Ectodermal cell (in vitro differentiated cells): ENCODE measurements around the gene PNCK.

ENCODE experiments used
- H3K27ac ChIP-seq: 2 replicates; pipeline ENCODE4 v1.7.0; 2013; ENCODE audit warnings: mild to moderate bottlenecking, low read depth, low read length; ENCODE audit not compliant: insufficient read depth, poor library complexity, severe bottlenecking
- H3K27me3 ChIP-seq: 2 replicates; pipeline ENCODE4 v1.7.0; 2013; ENCODE audit warnings: mild to moderate bottlenecking, low read length; ENCODE audit not compliant: insufficient read depth, control insufficient read depth, poor library complexity, severe bottlenecking
- H3K36me3 ChIP-seq: one replicate; pipeline ENCODE4 v1.7.0; 2013; ENCODE audit warnings: low read length; ENCODE audit not compliant: control insufficient read depth, insufficient read depth
- H3K4me1 ChIP-seq: one replicate; pipeline ENCODE4 v1.7.0; 2013; ENCODE audit warnings: low read length; ENCODE audit not compliant: control insufficient read depth, insufficient read depth
- H3K4me3 ChIP-seq: 2 replicates; pipeline ENCODE4 v1.7.0; 2013; ENCODE audit warnings: low read depth, low read length, control low read depth; ENCODE audit not compliant: insufficient read depth
- H3K9me3 ChIP-seq: 2 replicates; pipeline ENCODE4 v1.7.0; 2013; ENCODE audit warnings: mild to moderate bottlenecking, low read length, moderate library complexity; ENCODE audit not compliant: control insufficient read depth
- WGBS, 2 experiments: methylation state at CpG; one replicate each; pipeline ENCODE4 v1.1.7; 2013; ENCODE audit warnings: missing lambda C conversion rate in 2 of 2; 5-methylcytosine and 5-hydroxymethylcytosine counted together

The PNCK gene

GRCh38 chrX:153670748-153671588 lies 2.6 kb downstream of the PNCK start:
- Histone ChIP-seq H3K4me3 (no peak overlapping the region), H3K4me1 (peaks cover 5% of the 10 kb centered on the region), H3K9me3 (no peaks in the 10 kb centered on the region), H3K27ac (no peak overlapping the region), H3K27me3 (no peaks in the 10 kb centered on the region), H3K36me3 (no peaks in the 10 kb centered on the region)
- WGBS, 2 experiments: 93 to 96% methylated on average over 23 of the region's 23 CpGs

GRCh38 chrX:153669901-153670731 lies 3.5 kb downstream of the PNCK start:
- H3K9me3 ChIP-seq: no peaks in the 10 kb centered on the region
- H3K27me3 ChIP-seq: no peaks in the 10 kb centered on the region
- no peak overlapping the region for H3K4me3 ChIP-seq
- H3K4me1 ChIP-seq: peaks cover 4% of the 10 kb centered on the region
- 87% methylated on average over 21 to 23 of the region's 23 CpGs for WGBS, 2 experiments
- H3K36me3 ChIP-seq: no peaks in the 10 kb centered on the region
- H3K27ac ChIP-seq: no peak overlapping the region

GRCh38 chrX:153669174-153669890 lies 4.3 kb downstream of the PNCK start:
- Histone ChIP-seq H3K9me3 (no peaks in the 10 kb centered on the region), H3K27ac (no peak overlapping the region), H3K27me3 (no peaks in the 10 kb centered on the region), H3K4me1 (no peaks in the 10 kb centered on the region), H3K36me3 (no peaks in the 10 kb centered on the region), H3K4me3 (no peak overlapping the region)
- 75 to 76% methylated on average over 17 of the region's 17 CpGs for WGBS, 2 experiments

DNA sequence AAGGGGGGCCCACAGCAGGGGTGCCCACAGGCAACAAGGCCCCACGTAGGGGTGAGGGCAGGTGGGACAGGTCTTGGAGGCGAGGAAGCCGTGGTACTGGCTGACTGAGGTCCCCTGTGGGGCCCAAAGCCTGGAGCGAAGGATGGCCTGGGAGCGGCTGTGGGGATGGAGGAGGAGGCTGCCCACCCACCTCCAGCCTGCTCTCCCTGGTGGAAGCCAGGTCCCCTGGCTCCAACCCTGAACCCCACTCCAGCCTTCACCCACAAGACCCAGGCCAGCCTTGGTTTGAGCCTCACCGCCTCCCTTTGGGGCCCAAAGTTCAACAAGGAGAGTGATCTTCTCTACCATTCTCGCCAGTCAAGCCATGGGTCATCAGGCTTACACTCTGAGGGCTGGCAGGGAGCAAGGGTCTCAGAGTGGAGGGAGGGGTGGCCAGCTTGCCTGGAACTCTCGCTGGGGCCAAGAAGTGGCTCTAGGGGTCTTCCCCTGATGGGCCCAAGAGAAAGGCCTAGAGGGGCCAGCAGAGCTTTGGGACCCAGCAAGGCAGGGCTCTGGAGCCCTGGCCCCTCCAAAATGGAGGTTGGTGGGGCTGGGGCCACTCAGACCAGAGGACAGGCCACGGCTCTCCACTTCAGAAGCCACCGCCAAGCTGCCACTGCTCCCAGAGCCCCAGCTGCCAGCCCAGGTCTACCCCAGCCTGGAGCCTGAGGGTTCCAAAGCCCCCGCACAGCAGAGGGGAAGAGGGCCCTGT lies 5.0 kb downstream of the PNCK start:
- no peaks in the 10 kb centered on the region for H3K27me3 ChIP-seq
- H3K27ac ChIP-seq: no peak overlapping the region
- no peaks in the 10 kb centered on the region for H3K36me3 ChIP-seq
- 85 to 93% methylated on average over 11 of the region's 11 CpGs for WGBS, 2 experiments
- no peaks in the 10 kb centered on the region for H3K9me3 ChIP-seq
- H3K4me1 ChIP-seq: no peaks in the 10 kb centered on the region
- no peak overlapping the region for H3K4me3 ChIP-seq

DNA sequence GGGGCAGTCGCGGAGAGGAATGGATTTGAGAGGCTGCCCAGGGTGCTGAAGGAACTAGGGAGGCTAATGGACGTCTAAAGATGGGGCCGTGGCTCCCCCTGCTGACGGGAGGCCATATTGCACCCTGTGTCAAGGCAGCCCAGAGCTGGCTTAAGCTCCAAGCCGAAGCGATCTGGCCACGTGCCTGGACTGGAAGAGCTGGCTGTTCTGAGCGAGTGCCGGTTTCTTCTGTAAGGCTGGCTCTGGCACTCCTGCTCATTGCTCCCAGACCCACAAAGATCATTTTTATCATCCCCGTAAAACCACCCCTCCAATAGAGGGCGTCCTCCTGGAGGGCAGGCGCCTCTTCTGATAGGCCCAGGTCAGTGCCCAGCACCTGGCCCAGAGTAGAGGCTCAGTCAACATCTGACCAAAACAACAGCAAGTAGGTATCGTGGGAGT lies 5.6 kb downstream of the PNCK start:
- no peak overlapping the region for H3K4me3 ChIP-seq
- WGBS, 2 experiments: 34 to 37% methylated on average over 14 of the region's 14 CpGs

DNA sequence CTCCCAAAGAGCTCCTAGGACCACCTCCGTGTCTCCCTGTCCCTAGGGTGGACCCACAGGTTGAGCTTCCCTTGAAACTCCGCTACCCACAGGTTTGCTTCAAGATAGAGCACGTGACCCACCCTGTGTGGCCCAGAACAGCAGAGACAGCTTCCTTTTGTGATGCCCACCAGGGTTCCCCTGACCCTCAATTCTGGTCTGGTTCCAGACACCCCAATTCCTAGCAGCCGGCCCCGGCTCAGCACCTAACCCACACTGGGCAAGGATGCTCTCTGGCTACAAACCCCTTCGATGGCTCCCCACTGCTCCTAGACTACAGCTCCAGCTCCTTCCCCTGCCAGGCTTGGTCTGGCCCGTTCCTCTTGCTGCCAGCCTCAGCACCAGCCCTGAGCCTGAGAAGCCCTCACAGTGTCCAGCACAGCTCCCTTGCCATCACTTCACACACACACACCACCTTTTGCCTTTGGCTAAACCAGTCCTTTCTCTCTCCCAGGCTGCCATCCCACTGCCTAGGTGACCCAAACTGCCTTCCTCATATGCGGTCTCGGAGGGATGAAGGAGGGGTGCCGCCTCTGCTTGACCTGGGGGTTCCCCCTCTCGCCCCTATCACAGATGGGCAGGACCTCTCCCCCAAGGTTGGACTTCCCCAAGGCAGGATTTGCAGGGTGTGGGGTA lies 6.2 kb downstream of the PNCK start:
- Histone ChIP-seq H3K27ac (no peak overlapping the region), H3K9me3 (no peaks in the 10 kb centered on the region)

More for the DNA sequence above, 5.6 kb downstream of the PNCK start:
- peaks cover under 1% of the 10 kb centered on the region for H3K27me3 ChIP-seq
- no peaks in the 10 kb centered on the region for H3K36me3 ChIP-seq
- H3K9me3 ChIP-seq: no peaks in the 10 kb centered on the region
- no peaks in the 10 kb centered on the region for H3K4me1 ChIP-seq
- no peak overlapping the region for H3K27ac ChIP-seq

DNA sequence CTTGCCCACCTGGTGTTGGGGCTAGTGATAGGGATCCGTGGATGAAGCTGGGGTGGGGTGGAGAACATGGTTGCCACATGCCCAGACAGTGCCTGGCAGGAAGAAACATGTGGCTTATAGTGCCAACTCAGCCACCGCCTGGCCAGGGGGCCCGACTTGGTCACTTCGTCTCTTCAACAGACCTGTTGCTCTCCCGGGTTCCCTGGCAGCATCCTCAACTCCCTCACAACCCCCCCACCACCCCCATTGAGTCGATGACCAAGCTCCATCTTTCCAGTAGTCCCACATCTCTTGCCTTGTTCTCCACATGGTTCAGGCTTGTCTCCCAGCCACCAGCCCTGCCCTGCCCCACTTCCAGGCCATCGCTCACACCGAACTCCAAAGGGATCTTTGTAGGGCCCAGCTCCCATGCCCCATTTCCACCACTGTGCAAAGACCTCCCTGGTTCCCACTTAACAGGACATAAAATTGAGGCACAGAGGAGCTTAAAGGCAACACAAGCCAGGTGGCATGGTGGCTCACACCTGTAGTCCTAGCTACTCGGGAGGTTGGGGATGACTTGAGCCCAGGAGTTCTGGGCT lies 7.8 kb downstream of the PNCK start:
- Histone ChIP-seq H3K27ac (no peak overlapping the region), H3K27me3 (peaks cover 21% of the 10 kb centered on the region), H3K9me3 (no peaks in the 10 kb centered on the region), H3K36me3 (no peaks in the 10 kb centered on the region), H3K4me1 (no peaks in the 10 kb centered on the region), H3K4me3 (no peak overlapping the region)
- WGBS, 2 experiments: 86 to 88% methylated on average over 9 of the region's 9 CpGs

More for the DNA sequence above, 6.2 kb downstream of the PNCK start:
- WGBS, 2 experiments: 80 to 92% methylated on average over 11 of the region's 11 CpGs
- Histone ChIP-seq H3K4me1 (no peaks in the 10 kb centered on the region), H3K27me3 (peaks cover 6% of the 10 kb centered on the region), H3K4me3 (no peak overlapping the region), H3K36me3 (no peaks in the 10 kb centered on the region)

DNA sequence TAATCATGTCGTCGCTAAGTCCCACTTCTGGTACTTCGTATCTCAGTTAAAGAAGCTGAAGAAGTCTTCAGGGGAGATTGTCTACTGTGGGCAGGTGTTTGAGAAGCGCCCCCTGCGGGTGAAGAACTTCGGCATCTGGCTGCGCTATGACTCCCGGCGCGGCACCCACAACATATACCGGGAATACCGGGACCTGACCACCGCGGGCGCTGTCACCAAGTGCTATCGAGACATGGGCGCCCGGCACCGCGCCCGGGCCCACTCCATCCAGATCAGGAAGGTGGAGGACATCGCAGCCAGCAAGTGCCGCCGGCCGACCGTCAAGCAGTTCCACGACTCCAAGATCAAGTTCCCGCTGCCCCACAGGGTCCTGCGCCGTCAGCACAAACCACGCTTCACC lies 11.3 kb downstream of the PNCK start:
- peaks cover 21% of the 10 kb centered on the region for H3K27me3 ChIP-seq
- no peak overlapping the region for H3K4me3 ChIP-seq
- no peaks in the 10 kb centered on the region for H3K36me3 ChIP-seq
- 6 to 8% methylated on average over 31 of the region's 31 CpGs for WGBS, 2 experiments
- no peaks in the 10 kb centered on the region for H3K9me3 ChIP-seq
- H3K27ac ChIP-seq: no peak overlapping the region
- H3K4me1 ChIP-seq: no peaks in the 10 kb centered on the region

DNA sequence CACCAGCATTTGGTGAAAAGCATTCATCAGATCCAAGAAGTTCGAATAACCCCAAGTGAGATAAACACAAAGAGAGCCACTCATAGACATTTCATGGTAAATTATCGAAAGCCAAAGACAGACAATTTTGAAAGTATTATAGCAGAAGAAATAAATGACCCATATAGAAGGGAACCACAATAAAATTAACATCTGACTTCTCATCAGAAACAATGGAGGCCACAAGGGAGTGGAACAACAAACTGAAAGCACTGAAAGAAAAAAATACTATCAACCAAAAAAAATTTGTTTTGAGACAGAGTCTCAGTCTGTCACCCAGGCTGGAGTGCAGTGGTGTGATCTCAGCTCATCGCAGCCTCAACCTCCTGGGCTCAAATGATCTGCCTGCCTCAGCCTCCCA lies 14.3 kb downstream of the PNCK start:
- Histone ChIP-seq H3K36me3 (no peaks in the 10 kb centered on the region), H3K27me3 (peaks cover 21% of the 10 kb centered on the region), H3K4me3 (no peak overlapping the region), H3K9me3 (no peaks in the 10 kb centered on the region), H3K4me1 (no peaks in the 10 kb centered on the region), H3K27ac (no peak overlapping the region)
- WGBS, 2 experiments: 94 to 97% methylated on average over 1 to 3 of the region's 3 CpGs
